GM12878 (cell line): ENCODE data around the gene CLN6. TPM values are rescaled to one million over a fixed set of nuclear protein-coding genes. Genes with fewer than 3 reads are reported as not detected.

Experiments
- ASH2L ChIP-seq: fragments of 300-600, 200-600 bp; sonication (generic); IDR thresholded peaks from 2 replicates; pipeline ENCODE4 v1.6.1; 2017; ENCODE audit warnings: low read depth, mild to moderate bottlenecking, borderline replicate concordance
- CHD2 ChIP-seq: IDR thresholded peaks from 2 replicates; pipeline ENCODE4 v1.6.1; 2011; ENCODE audit warnings: low read depth, low read length, improper control_type of control experiment, borderline replicate concordance
- CREB1 ChIP-seq: IDR thresholded peaks from 2 replicates; pipeline ENCODE4 v1.6.1; 2012; ENCODE audit warnings: low read depth, mild to moderate bottlenecking, inconsistent platforms
- EP300 ChIP-seq, 2 experiments: fragments of 150-350 bp in 1 of 2; IDR thresholded peaks; 2 replicates each; pipeline ENCODE4 v1.6.1; 2011 to 2012; ENCODE audit warnings: low read depth in 2 of 2, low read length in 2 of 2, borderline replicate concordance in 1 of 2, improper control_type of control experiment in 1 of 2, inconsistent platforms in 1 of 2; ENCODE audit not compliant: control insufficient read depth in 1 of 2
- ESRRA ChIP-seq: IDR thresholded peaks from 2 replicates; pipeline ENCODE4 v1.6.1; 2012; ENCODE audit warnings: mild to moderate bottlenecking, low read length, improper control_type of control experiment
- ETV6 ChIP-seq, 2 experiments: fragments of 450-650 bp in 1 of 2; IDR thresholded peaks in 1 of 2; conservative IDR thresholded peaks in 1 of 2; 2 replicates each; pipeline ENCODE4 v1.6.1; 2014; ENCODE audit warnings: antibody characterized with exemption in 1 of 2, borderline replicate concordance in 1 of 2, low read depth in 1 of 2, mild to moderate bottlenecking in 1 of 2, moderate library complexity in 1 of 2
- FOS ChIP-seq: IDR thresholded peaks from 3 replicates; pipeline ENCODE4 v1.6.1; 2011; ENCODE audit warnings: borderline replicate concordance; ENCODE audit not compliant: insufficient read length; ENCODE audit errors: extremely low read depth
- HDAC6 ChIP-seq: fragments of 200-600 bp; sonication (generic); IDR thresholded peaks from one replicate; pipeline ENCODE4 v1.8.0; 2017; ENCODE audit warnings: antibody characterized with exemption; ENCODE audit not compliant: unreplicated experiment
- MXI1 ChIP-seq: fragments of 150-350 bp; IDR thresholded peaks from 2 replicates; pipeline ENCODE4 v1.6.1; 2011; ENCODE audit warnings: low read depth, mild to moderate bottlenecking, inconsistent platforms, low read length, improper control_type of control experiment
- NR2C1 ChIP-seq: fragments of 450-650 bp; IDR thresholded peaks from 2 replicates; pipeline ENCODE4 v1.6.1; 2017; ENCODE audit warnings: antibody characterized with exemption, mild to moderate bottlenecking, moderate library complexity
- POU2F2 ChIP-seq: IDR thresholded peaks from 3 replicates; pipeline ENCODE4 v1.6.1; 2011; ENCODE audit warnings: low read depth, mild to moderate bottlenecking, low read length, borderline replicate concordance
- RAD21 ChIP-seq: IDR thresholded peaks from 2 replicates; pipeline ENCODE4 v1.6.1; 2011; ENCODE audit warnings: mild to moderate bottlenecking, low read depth, low read length, moderate library complexity; ENCODE audit not compliant: insufficient read depth
- SIX5 ChIP-seq: IDR thresholded peaks from 2 replicates; pipeline ENCODE4 v1.6.1; 2011; ENCODE audit warnings: mild to moderate bottlenecking, low read depth, low read length, moderate library complexity; ENCODE audit not compliant: severe bottlenecking
- SP1 ChIP-seq: IDR thresholded peaks from one replicate; pipeline ENCODE4 v1.6.1; 2011; ENCODE audit warnings: low read depth, low read length
- ZNF217 ChIP-seq: fragments of 450-650 bp; IDR thresholded peaks from 2 replicates; pipeline ENCODE4 v1.6.1; 2017; ENCODE audit warnings: antibody characterized with exemption, mild to moderate bottlenecking
- ZSCAN29 ChIP-seq: fragments of 450-650 bp; IDR thresholded peaks from 2 replicates; pipeline ENCODE4 v1.6.1; 2017; ENCODE audit warnings: mild to moderate bottlenecking, moderate library complexity
- polyA plus RNA-seq, 11 experiments: library from polyadenylated mRNA; depleted of rRNA in 4 of 11; unstranded in 6 of 11; stranded (reverse) in 5 of 11; fragments of >200 nt; fragmentation: Nextera tagmentation in 4 of 11; fragmentation: Illumina TruSeq in 1 of 11; extraction: Ambion mirVana in 4 of 11; extraction: Trizol in 1 of 11; gene quantifications; 1 replicate in 1 of 11; 2 replicates in 10 of 11; pipeline versions ENCODE4 v1.2.1 to v1.2.3, GENCODE V29; 2011 to 2016; ENCODE audit warnings: inconsistent platforms in 2 of 11, missing spikeins in 2 of 11, low read depth in 1 of 11
- total RNA-seq, 4 experiments: library from RNA; depleted of rRNA in 3 of 4; stranded (reverse); fragments of >200 nt in 3 of 4; fragmentation: Illumina TruSeq in 1 of 4; extraction: Trizol in 1 of 4; gene quantifications; 2 replicates each; pipeline versions ENCODE4 v1.2.1 to v1.2.3, GENCODE V29; 2013 to 2021
- TF ChIP-seq, protein P1 (sequence below): fragments of 450-650 bp; formaldehyde crosslinking; IDR thresholded peaks from 2 replicates; pipeline ENCODE4 v1.4.0; 2022; ENCODE audit warnings: mild to moderate bottlenecking, moderate library complexity
- TF ChIP-seq, protein P2 (sequence below): fragments of 450-650 bp; IDR thresholded peaks from 2 replicates; pipeline ENCODE4 v1.6.1; 2017; ENCODE audit warnings: mild to moderate bottlenecking, moderate library complexity
- TF ChIP-seq, protein P3 (sequence below), 3 experiments: IDR thresholded peaks in 2 of 3; conservative IDR thresholded peaks in 1 of 3; 2 replicates each; pipeline ENCODE4 v1.5.1; 2011; ENCODE audit warnings: low read depth in 3 of 3, low read length in 3 of 3, mild to moderate bottlenecking in 3 of 3, control low read depth in 2 of 3, moderate library complexity in 2 of 3, inconsistent platforms in 1 of 3, mixed read lengths in 1 of 3; ENCODE audit not compliant: control insufficient read depth in 2 of 3, insufficient read depth in 1 of 3; ENCODE audit errors: extremely low read depth in 1 of 3

The CLN6 gene
- total and polyA plus RNA-seq, 10 of the 15 experiments (the other 5 are each of a cell fraction or from before 2014, with no cell fraction given): 0.74 to 69.0 (median 30.3) TPM

DNA sequence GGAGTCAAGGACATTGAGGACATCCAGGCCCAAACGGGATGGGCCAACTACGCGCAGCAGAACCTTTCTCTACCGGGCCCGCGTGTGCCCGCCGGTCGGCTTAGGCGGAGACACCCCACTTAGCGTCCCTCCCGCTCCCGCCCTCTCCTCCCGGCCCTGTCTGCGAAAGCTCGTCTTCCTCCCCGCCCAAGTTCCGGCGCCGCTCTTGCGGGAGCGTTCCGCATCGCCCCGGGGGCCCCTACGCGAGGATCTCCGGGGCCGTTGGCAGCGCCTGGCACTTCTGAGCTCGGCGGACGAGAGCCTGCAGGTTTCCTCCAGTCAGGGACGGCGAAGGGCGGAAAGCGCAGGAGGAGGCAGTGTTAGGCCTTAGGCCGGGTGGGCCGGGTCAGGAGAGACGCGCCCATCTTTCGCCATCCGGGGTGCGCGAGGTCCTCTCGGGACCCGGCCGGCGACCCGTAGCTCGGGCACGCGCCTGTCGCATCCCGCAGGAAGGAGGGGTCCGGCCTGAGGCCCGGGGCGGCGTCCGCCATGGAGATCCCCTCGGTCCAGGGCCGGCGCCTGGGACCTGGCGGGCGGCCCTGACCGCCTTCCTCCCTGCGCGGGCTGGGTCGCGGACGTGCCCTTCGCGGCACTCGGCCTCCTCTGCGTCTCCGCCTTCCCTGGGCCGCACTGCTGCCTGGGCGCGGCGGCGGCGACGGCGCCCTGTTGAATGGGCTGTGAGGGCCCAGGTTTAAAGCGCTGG lies 48.2 kb upstream of the CLN6 start, which contains the start of gene FEM1B (continued):
- TF ChIP-seq, protein P1, sequence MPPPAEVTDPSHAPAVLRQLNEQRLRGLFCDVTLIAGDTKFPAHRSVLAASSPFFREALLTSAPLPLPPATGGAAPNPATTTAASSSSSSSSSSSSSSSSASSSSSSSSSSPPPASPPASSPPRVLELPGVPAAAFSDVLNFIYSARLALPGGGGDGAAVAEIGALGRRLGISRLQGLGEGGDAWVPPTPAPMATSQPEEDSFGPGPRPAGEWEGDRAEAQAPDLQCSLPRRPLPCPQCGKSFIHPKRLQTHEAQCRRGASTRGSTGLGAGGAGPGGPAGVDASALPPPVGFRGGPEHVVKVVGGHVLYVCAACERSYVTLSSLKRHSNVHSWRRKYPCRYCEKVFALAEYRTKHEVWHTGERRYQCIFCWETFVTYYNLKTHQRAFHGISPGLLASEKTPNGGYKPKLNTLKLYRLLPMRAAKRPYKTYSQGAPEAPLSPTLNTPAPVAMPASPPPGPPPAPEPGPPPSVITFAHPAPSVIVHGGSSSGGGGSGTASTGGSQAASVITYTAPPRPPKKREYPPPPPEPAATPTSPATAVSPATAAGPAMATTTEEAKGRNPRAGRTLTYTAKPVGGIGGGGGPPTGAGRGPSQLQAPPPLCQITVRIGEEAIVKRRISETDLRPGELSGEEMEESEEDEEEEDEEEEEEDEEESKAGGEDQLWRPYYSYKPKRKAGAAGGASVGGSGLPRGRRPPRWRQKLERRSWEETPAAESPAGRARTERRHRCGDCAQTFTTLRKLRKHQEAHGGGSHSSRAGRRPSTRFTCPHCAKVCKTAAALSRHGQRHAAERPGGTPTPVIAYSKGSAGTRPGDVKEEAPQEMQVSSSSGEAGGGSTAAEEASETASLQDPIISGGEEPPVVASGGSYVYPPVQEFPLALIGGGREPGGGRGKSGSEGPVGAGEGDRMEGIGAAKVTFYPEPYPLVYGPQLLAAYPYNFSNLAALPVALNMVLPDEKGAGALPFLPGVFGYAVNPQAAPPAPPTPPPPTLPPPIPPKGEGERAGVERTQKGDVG (CRISPR knock-in tag): no peak
- TF ChIP-seq ZNF217 (peak; percentile 57; the same call in 1 of the 2 replicates), MXI1 (peak; percentile 79), ASH2L (peak; percentile 68; the same call in 1 of the 2 replicates), HDAC6 (peak; percentile 57), ETV6 (conservative IDR thresholded peaks at IDR 0.05 in 1 of 2, IDR thresholded peaks at IDR 0.05 in 1 of 2; ENCODE audit: borderline replicate concordance in 1 of 2, low read depth in 1 of 2) (peak in 1 of 2 experiments; percentile 33; a peak in 1 of 4 replicates), ZSCAN29 (peak; percentile 40; the same call in 1 of the 2 replicates), SP1 (peak; percentile 80), ESRRA (peak; percentile 99), CHD2 (no peak; the same call in 1 of the 2 replicates), CREB1 (peak; percentile 81), SIX5 (peak; percentile 55), NR2C1 (peak; percentile 24), FOS (no peak), EP300 (IDR thresholded peaks at IDR 0.05; ENCODE audit: borderline replicate concordance in 1 of 2, control insufficient read depth in 1 of 2, low read depth in 2 of 2, low read length in 2 of 2) (0 out of 4 replicates have a peak, but pooled peaks of 1 of the 2 experiments have one; percentile 31), POU2F2 (peak; percentile 90), RAD21 (no peak; the same call in 1 of the 2 replicates)
- TF ChIP-seq, protein P2, sequence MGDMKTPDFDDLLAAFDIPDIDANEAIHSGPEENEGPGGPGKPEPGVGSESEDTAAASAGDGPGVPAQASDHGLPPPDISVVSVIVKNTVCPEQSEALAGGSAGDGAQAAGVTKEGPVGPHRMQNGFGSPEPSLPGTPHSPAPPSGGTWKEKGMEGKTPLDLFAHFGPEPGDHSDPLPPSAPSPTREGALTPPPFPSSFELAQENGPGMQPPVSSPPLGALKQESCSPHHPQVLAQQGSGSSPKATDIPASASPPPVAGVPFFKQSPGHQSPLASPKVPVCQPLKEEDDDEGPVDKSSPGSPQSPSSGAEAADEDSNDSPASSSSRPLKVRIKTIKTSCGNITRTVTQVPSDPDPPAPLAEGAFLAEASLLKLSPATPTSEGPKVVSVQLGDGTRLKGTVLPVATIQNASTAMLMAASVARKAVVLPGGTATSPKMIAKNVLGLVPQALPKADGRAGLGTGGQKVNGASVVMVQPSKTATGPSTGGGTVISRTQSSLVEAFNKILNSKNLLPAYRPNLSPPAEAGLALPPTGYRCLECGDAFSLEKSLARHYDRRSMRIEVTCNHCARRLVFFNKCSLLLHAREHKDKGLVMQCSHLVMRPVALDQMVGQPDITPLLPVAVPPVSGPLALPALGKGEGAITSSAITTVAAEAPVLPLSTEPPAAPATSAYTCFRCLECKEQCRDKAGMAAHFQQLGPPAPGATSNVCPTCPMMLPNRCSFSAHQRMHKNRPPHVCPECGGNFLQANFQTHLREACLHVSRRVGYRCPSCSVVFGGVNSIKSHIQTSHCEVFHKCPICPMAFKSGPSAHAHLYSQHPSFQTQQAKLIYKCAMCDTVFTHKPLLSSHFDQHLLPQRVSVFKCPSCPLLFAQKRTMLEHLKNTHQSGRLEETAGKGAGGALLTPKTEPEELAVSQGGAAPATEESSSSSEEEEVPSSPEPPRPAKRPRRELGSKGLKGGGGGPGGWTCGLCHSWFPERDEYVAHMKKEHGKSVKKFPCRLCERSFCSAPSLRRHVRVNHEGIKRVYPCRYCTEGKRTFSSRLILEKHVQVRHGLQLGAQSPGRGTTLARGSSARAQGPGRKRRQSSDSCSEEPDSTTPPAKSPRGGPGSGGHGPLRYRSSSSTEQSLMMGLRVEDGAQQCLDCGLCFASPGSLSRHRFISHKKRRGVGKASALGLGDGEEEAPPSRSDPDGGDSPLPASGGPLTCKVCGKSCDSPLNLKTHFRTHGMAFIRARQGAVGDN: peak; percentile 52; the same call in 1 of the 2 replicates
- TF ChIP-seq, protein P3, sequence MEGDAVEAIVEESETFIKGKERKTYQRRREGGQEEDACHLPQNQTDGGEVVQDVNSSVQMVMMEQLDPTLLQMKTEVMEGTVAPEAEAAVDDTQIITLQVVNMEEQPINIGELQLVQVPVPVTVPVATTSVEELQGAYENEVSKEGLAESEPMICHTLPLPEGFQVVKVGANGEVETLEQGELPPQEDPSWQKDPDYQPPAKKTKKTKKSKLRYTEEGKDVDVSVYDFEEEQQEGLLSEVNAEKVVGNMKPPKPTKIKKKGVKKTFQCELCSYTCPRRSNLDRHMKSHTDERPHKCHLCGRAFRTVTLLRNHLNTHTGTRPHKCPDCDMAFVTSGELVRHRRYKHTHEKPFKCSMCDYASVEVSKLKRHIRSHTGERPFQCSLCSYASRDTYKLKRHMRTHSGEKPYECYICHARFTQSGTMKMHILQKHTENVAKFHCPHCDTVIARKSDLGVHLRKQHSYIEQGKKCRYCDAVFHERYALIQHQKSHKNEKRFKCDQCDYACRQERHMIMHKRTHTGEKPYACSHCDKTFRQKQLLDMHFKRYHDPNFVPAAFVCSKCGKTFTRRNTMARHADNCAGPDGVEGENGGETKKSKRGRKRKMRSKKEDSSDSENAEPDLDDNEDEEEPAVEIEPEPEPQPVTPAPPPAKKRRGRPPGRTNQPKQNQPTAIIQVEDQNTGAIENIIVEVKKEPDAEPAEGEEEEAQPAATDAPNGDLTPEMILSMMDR (IDR thresholded peaks at IDR 0.05 in 2 of 3, conservative IDR thresholded peaks at IDR 0.05 in 1 of 3; ENCODE audit: control insufficient read depth in 2 of 3, extremely low read depth in 1 of 3, insufficient read depth in 1 of 3, low read depth in 3 of 3, low read length in 3 of 3): peak in 1 of 3 experiments; percentile 50; a peak in 2 of 6 replicates
